ENCODE data around the gene OGT. TPM values are rescaled to one million over a fixed set of nuclear protein-coding genes. Genes with fewer than 3 reads are reported as not detected.
"Not testable (repeated sequence)": the region's sequence is repeated elsewhere in the genome, so short reads cannot be mapped to it uniquely, and the experiment has no call there.

Gene OGT
- total RNA-seq, 4 donors from 2014 or later: 54.2 to 90.1 (median 68.1) TPM

- 87% methylated on average over 2 of the region's 2 CpGs for WGBS
- intact Hi-C loops (cut with DNase I): no loop called here
Observed at GRCh38 chrX:71586929-71587328, 54.0 kb downstream of the OGT start.

DNA sequence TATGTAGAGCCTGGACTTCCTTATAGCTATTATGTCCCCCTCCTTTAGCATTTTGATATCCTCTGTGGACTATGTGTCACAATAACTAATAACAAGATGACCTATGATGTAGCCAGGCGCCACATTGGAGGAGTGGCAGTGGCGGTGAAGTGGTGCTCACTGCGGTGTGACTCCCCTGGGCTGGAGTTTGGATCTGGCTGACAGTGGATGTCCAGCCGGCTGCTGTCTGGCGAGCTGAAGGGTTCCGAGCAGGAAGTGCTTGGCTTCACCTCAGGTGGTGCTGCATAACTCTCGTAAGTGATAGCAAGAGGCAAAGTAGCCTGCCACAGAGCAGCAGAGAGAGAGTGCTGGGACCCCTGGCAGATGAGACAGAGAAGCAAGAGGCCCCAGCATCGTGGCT is 60.3 kb downstream of the OGT start:
- DNase-seq (ENCODE audit: extremely low spot score); H3K27ac ChIP-seq (replicated peaks in 1 of 4); H3K4me3 ChIP-seq; intact Hi-C loops (cut with DNase I); H3K27me3 ChIP-seq; H3K4me1 ChIP-seq; H3K9me3 ChIP-seq: not testable (repeated sequence)
- peaks cover 0 to 20% (median 10%) of the 10 kb centered on the region in 4 donors for H3K36me3 ChIP-seq
- WGBS: 67% methylated on average over 3 of the region's 8 CpGs

More at GRCh38 chrX:71586929-71587328, 54.0 kb downstream of the OGT start:
- no peak overlapping the region for H3K4me3 ChIP-seq
- H3K27me3 ChIP-seq: no peaks in the 10 kb centered on the region
- DNase-seq (ENCODE audit: extremely low spot score): no peak
- H3K4me1 ChIP-seq: no peaks in the 10 kb centered on the region
- no peak overlapping the region for H3K27ac ChIP-seq (replicated peaks in 1 of 4)
- no peaks in the 10 kb centered on the region for H3K36me3 ChIP-seq
- TF ChIP-seq EP300 (IDR thresholded peaks at IDR 0.05) (no peak), POLR2AphosphoS5 (IDR thresholded peaks at IDR 0.05) (no peak)
- TF ChIP-seq, protein P1, sequence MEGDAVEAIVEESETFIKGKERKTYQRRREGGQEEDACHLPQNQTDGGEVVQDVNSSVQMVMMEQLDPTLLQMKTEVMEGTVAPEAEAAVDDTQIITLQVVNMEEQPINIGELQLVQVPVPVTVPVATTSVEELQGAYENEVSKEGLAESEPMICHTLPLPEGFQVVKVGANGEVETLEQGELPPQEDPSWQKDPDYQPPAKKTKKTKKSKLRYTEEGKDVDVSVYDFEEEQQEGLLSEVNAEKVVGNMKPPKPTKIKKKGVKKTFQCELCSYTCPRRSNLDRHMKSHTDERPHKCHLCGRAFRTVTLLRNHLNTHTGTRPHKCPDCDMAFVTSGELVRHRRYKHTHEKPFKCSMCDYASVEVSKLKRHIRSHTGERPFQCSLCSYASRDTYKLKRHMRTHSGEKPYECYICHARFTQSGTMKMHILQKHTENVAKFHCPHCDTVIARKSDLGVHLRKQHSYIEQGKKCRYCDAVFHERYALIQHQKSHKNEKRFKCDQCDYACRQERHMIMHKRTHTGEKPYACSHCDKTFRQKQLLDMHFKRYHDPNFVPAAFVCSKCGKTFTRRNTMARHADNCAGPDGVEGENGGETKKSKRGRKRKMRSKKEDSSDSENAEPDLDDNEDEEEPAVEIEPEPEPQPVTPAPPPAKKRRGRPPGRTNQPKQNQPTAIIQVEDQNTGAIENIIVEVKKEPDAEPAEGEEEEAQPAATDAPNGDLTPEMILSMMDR (IDR thresholded peaks at IDR 0.05): no peak
- H3K9me3 ChIP-seq: no peaks in the 10 kb centered on the region

GRCh38 chrX:71599965-71600364 is 67.1 kb downstream of the OGT start:
- H3K36me3 ChIP-seq: peaks cover 7 to 63% (median 49%) of the 10 kb centered on the region in 4 donors
- 70% methylated on average over 2 of the region's 2 CpGs for WGBS
- TF ChIP-seq POLR2AphosphoS5 (IDR thresholded peaks at IDR 0.05): no peak
- no peak for TF ChIP-seq EP300 (IDR thresholded peaks at IDR 0.05)
- TF ChIP-seq, protein P1 (IDR thresholded peaks at IDR 0.05): no peak
- no peak for TF ChIP-seq POLR2A (IDR thresholded peaks at IDR 0.05; ENCODE audit: low read depth)
- H3K4me3 ChIP-seq: no peak overlapping the region
- no peak for DNase-seq (ENCODE audit: extremely low spot score)
- no peaks in the 10 kb centered on the region for H3K4me1 ChIP-seq
- no peaks in the 10 kb centered on the region for H3K9me3 ChIP-seq
- intact Hi-C loops (cut with DNase I): no loop called here
- no peak overlapping the region for H3K27ac ChIP-seq (replicated peaks in 1 of 4)
- H3K27me3 ChIP-seq: no peaks in the 10 kb centered on the region

DNA sequence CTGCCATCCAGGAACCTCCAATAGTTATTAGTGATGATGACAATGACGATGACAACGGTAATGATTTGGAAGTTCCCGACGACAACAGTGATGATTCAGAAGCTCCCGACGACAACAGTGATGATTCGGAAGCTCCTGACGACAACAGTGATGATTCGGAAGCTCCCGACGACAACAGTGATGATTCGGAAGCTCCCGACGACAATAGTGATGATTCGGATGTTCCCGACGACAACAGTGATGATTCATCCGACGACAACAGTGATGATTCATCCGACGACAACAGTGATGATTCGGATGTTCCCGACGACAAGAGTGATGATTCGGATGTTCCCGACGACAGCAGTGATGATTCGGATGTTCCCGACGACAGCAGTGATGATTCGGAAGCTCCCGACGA is 70.7 kb downstream of the OGT start:
- Histone ChIP-seq H3K36me3 (peaks cover 7 to 63% (median 49%) of the 10 kb centered on the region in 4 donors), H3K4me3 (no peak overlapping the region), H3K27me3 (no peaks in the 10 kb centered on the region), H3K9me3 (no peaks in the 10 kb centered on the region), H3K4me1 (peaks cover 0 to 6% (median 0%) of the 10 kb centered on the region in 4 donors), H3K27ac (replicated peaks in 1 of 4) (no peak overlapping the region)
- no peak for DNase-seq (ENCODE audit: extremely low spot score)
- 89% methylated on average over 33 of the region's 33 CpGs for WGBS
- no peak for TF ChIP-seq POLR2A (IDR thresholded peaks at IDR 0.05; ENCODE audit: low read depth)
- no peak for TF ChIP-seq EP300 (IDR thresholded peaks at IDR 0.05)
- TF ChIP-seq POLR2AphosphoS5 (IDR thresholded peaks at IDR 0.05): no peak
- intact Hi-C loops (cut with DNase I): no loop called here

DNA sequence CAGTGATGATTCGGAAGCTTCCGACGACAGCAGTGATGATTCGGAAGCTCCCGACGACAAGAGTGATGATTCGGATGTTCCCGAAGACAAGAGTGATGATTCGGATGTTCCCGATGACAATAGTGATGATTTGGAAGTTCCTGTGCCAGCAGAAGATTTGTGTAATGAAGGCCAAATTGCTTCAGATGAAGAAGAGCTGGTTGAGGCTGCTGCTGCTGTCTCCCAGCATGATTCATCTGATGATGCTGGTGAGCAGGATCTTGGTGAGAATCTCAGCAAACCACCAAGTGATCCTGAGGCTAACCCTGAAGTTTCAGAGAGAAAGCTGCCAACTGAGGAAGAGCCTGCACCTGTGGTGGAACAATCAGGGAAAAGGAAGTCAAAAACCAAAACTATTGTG is 71.2 kb downstream of the OGT start:
- Histone ChIP-seq H3K27me3 (no peaks in the 10 kb centered on the region), H3K27ac (replicated peaks in 1 of 4) (no peak overlapping the region), H3K4me3 (no peak overlapping the region), H3K9me3 (no peaks in the 10 kb centered on the region), H3K4me1 (peaks cover 0 to 6% (median 0%) of the 10 kb centered on the region in 4 donors), H3K36me3 (peaks cover 7 to 63% (median 51%) of the 10 kb centered on the region in 4 donors)
- TF ChIP-seq POLR2AphosphoS5 (IDR thresholded peaks at IDR 0.05) (no peak), EP300 (IDR thresholded peaks at IDR 0.05) (no peak), POLR2A (IDR thresholded peaks at IDR 0.05; ENCODE audit: low read depth) (no peak)
- TF ChIP-seq, protein P1 (IDR thresholded peaks at IDR 0.05): no peak
- WGBS: 84% methylated on average over 10 of the region's 10 CpGs
- DNase-seq (ENCODE audit: extremely low spot score): no peak
- intact Hi-C loops (cut with DNase I): no loop called here
